SJCRH30 (cell line): ENCODE measurements around the gene ARHGDIG. TPM values are rescaled to one million over a fixed set of nuclear protein-coding genes. Genes with fewer than 3 reads are reported as not detected.
A peak's percentile ranks its signal among the peaks of the same experiment; 100 is the strongest.
"Not testable (repeated sequence)": the region's sequence is repeated elsewhere in the genome, so short reads cannot be mapped to it uniquely, and the experiment has no call there.

Experiments
- DNase-seq, 2 experiments: peaks; one replicate each; pipeline ENCODE4 v3.0.0-alpha.2; 2015 to 2020
- H3K27ac ChIP-seq: fragments of 250-450 bp; sonication (Bioruptor Pico); 2 replicates; pipeline ENCODE4 v1.5.1; 2020; ENCODE audit warnings: mild to moderate bottlenecking, moderate library complexity
- H3K27me3 ChIP-seq: fragments of 250-450 bp; sonication (Bioruptor Pico); 2 replicates; pipeline ENCODE4 v1.5.1; 2020; ENCODE audit warnings: mild to moderate bottlenecking, moderate library complexity
- H3K36me3 ChIP-seq: fragments of 250-450 bp; sonication (Bioruptor Pico); 2 replicates; pipeline ENCODE4 v1.5.1; 2020; ENCODE audit warnings: mild to moderate bottlenecking, moderate library complexity
- H3K4me1 ChIP-seq: fragments of 250-450 bp; sonication (Bioruptor Pico); 2 replicates; pipeline ENCODE4 v1.5.1; 2020; ENCODE audit warnings: mild to moderate bottlenecking, moderate library complexity
- H3K4me3 ChIP-seq: fragments of 250-450 bp; sonication (Bioruptor Pico); 2 replicates; pipeline ENCODE4 v1.5.1; 2020; ENCODE audit warnings: mild to moderate bottlenecking, moderate library complexity
- H3K9me3 ChIP-seq: fragments of 250-450 bp; sonication (Bioruptor Pico); replicated peaks from 2 replicates; pipeline ENCODE4 v1.5.1; 2020; ENCODE audit warnings: mild to moderate bottlenecking, moderate library complexity
- total RNA-seq: library from RNA; depleted of rRNA; stranded (reverse); fragments of >200 nt; shearing (Covaris generic); gene quantifications from 2 replicates; pipeline ENCODE4 v1.2.3, GENCODE V29; 2014

ARHGDIG gene
- total RNA-seq, 1 experiment from 2014 or later: not detected

- Histone ChIP-seq H3K4me1 (no peaks in the 10 kb centered on the region), H3K9me3 (no peaks in the 10 kb centered on the region), H3K27me3 (no peaks in the 10 kb centered on the region), H3K27ac (no peak overlapping the region), H3K4me3 (no peak overlapping the region), H3K36me3 (no peaks in the 10 kb centered on the region)
- DNase-seq: no peak
Observed at GRCh38 chr16:314795-315299, 34.5 kb downstream of the ARHGDIG start.

- no peaks in the 10 kb centered on the region for H3K4me1 ChIP-seq
- H3K9me3 ChIP-seq: no peaks in the 10 kb centered on the region
- H3K4me3 ChIP-seq: no peak overlapping the region
- H3K27ac ChIP-seq: no peak overlapping the region
- no peak for DNase-seq
- H3K36me3 ChIP-seq: no peaks in the 10 kb centered on the region
- no peaks in the 10 kb centered on the region for H3K27me3 ChIP-seq
Observed at GRCh38 chr16:316741-317464, 36.5 kb downstream of the ARHGDIG start.

GRCh38 chr16:317583-317982 is 37.2 kb downstream of the ARHGDIG start:
- no peak overlapping the region for H3K4me3 ChIP-seq
- H3K9me3 ChIP-seq: no peaks in the 10 kb centered on the region
- no peaks in the 10 kb centered on the region for H3K27me3 ChIP-seq
- no peak overlapping the region for H3K27ac ChIP-seq
- no peaks in the 10 kb centered on the region for H3K4me1 ChIP-seq
- no peak for DNase-seq
- no peaks in the 10 kb centered on the region for H3K36me3 ChIP-seq

GRCh38 chr16:318628-319027 is 38.2 kb downstream of the ARHGDIG start:
- Histone ChIP-seq H3K27ac (no peak overlapping the region), H3K36me3 (no peaks in the 10 kb centered on the region), H3K9me3 (no peaks in the 10 kb centered on the region), H3K27me3 (no peaks in the 10 kb centered on the region), H3K4me3 (no peak overlapping the region), H3K4me1 (no peaks in the 10 kb centered on the region)
- DNase-seq: no peak

- Histone ChIP-seq H3K4me3 (no peak overlapping the region), H3K27ac (no peak overlapping the region), H3K9me3 (no peaks in the 10 kb centered on the region), H3K27me3 (no peaks in the 10 kb centered on the region), H3K4me1 (no peaks in the 10 kb centered on the region), H3K36me3 (no peaks in the 10 kb centered on the region)
- DNase-seq: no peak
Observed at GRCh38 chr16:320206-320605, 39.8 kb downstream of the ARHGDIG start.

- H3K36me3 ChIP-seq: no peaks in the 10 kb centered on the region
- H3K9me3 ChIP-seq: no peaks in the 10 kb centered on the region
- H3K27ac ChIP-seq: no peak overlapping the region
- no peak overlapping the region for H3K4me3 ChIP-seq
- no peaks in the 10 kb centered on the region for H3K4me1 ChIP-seq
- no peaks in the 10 kb centered on the region for H3K27me3 ChIP-seq
- no peak for DNase-seq
Observed at GRCh38 chr16:321532-321931, 41.1 kb downstream of the ARHGDIG start.

- Histone ChIP-seq H3K4me1 (peaks cover 6% of the 10 kb centered on the region; the same call in 1 of the 2 replicates), H3K27me3 (no peaks in the 10 kb centered on the region), H3K4me3 (no peak overlapping the region), H3K9me3 (no peaks in the 10 kb centered on the region), H3K27ac (no peak overlapping the region), H3K36me3 (no peaks in the 10 kb centered on the region)
- DNase-seq: no peak
Observed at GRCh38 chr16:322476-323143, 42.2 kb downstream of the ARHGDIG start.

- Histone ChIP-seq H3K4me1 (peaks cover 11% of the 10 kb centered on the region), H3K27ac (no peak overlapping the region), H3K36me3 (no peaks in the 10 kb centered on the region), H3K9me3 (no peaks in the 10 kb centered on the region), H3K4me3 (no peak overlapping the region), H3K27me3 (no peaks in the 10 kb centered on the region)
- no peak for DNase-seq
Observed at GRCh38 chr16:324201-324450, 43.7 kb downstream of the ARHGDIG start.

- H3K36me3 ChIP-seq: no peaks in the 10 kb centered on the region
Observed at GRCh38 chr16:324451-325334, 44.3 kb downstream of the ARHGDIG start.

GRCh38 chr16:325375-326145 is 45.2 kb downstream of the ARHGDIG start:
- DNase-seq: no peak

More at GRCh38 chr16:324451-325334, 44.3 kb downstream of the ARHGDIG start:
- H3K27me3 ChIP-seq: no peaks in the 10 kb centered on the region
- H3K27ac ChIP-seq: no peak overlapping the region
- H3K9me3 ChIP-seq: no peaks in the 10 kb centered on the region
- DNase-seq: no peak
- no peak overlapping the region for H3K4me3 ChIP-seq
- H3K4me1 ChIP-seq: peaks cover 11% of the 10 kb centered on the region

GRCh38 chr16:330741-331140 is 50.4 kb downstream of the ARHGDIG start:
- no peaks in the 10 kb centered on the region for H3K36me3 ChIP-seq
- H3K4me1 ChIP-seq: peaks cover 22% of the 10 kb centered on the region
- no peak for DNase-seq
- H3K9me3 ChIP-seq: no peaks in the 10 kb centered on the region
- no peaks in the 10 kb centered on the region for H3K27me3 ChIP-seq
- no peak overlapping the region for H3K4me3 ChIP-seq
- H3K27ac ChIP-seq: no peak overlapping the region

More at GRCh38 chr16:325375-326145, 45.2 kb downstream of the ARHGDIG start:
- Histone ChIP-seq H3K4me3 (no peak overlapping the region), H3K27ac (no peak overlapping the region), H3K27me3 (no peaks in the 10 kb centered on the region), H3K36me3 (no peaks in the 10 kb centered on the region), H3K4me1 (peaks cover 11% of the 10 kb centered on the region), H3K9me3 (no peaks in the 10 kb centered on the region)

- H3K36me3 ChIP-seq, H3K4me3 ChIP-seq, H3K27me3 ChIP-seq, H3K27ac ChIP-seq, H3K9me3 ChIP-seq: not testable (repeated sequence)
- H3K4me1 ChIP-seq: peaks cover 22% of the 10 kb centered on the region
- DNase-seq: peak in 1 of 2 experiments; percentile 44
Observed at GRCh38 chr16:331181-331814, 50.9 kb downstream of the ARHGDIG start.
